ENCODE results near the gene BMPR1B.

BMPR1B gene

GRCh38 chr4:94897023-94897422 lies 139.3 kb downstream of the BMPR1B start:
- no peak overlapping the region for H2AFZ ChIP-seq (ENCODE audit: low read length, unreplicated experiment)
- no peaks in the 10 kb centered on the region for H3K27me3 ChIP-seq (ENCODE audit: insufficient read depth, low read length)
- H3K27ac ChIP-seq (ENCODE audit: low read depth, low read length): no peak overlapping the region
- peaks cover 4% of the 10 kb centered on the region for H3K4me1 ChIP-seq (ENCODE audit: control insufficient read depth, insufficient read depth, low read length, unreplicated experiment)
- H3K36me3 ChIP-seq (ENCODE audit: insufficient read depth, low read length): no peaks in the 10 kb centered on the region
- H3K79me2 ChIP-seq (ENCODE audit: control insufficient read depth, insufficient read depth, low read length, unreplicated experiment): no peaks in the 10 kb centered on the region
- H3K4me3 ChIP-seq (ENCODE audit: low read depth, low read length): no peak overlapping the region

- no peaks in the 10 kb centered on the region for H3K4me1 ChIP-seq (ENCODE audit: control insufficient read depth, insufficient read depth, low read length, unreplicated experiment)
- H3K27me3 ChIP-seq (ENCODE audit: insufficient read depth, low read length): no peaks in the 10 kb centered on the region
- no peak overlapping the region for H2AFZ ChIP-seq (ENCODE audit: low read length, unreplicated experiment)
- H3K4me3 ChIP-seq (ENCODE audit: low read depth, low read length): no peak overlapping the region
- no peaks in the 10 kb centered on the region for H3K36me3 ChIP-seq (ENCODE audit: insufficient read depth, low read length)
- no peaks in the 10 kb centered on the region for H3K79me2 ChIP-seq (ENCODE audit: control insufficient read depth, insufficient read depth, low read length, unreplicated experiment)
- H3K27ac ChIP-seq (ENCODE audit: low read depth, low read length): no peak overlapping the region
Observed at GRCh38 chr4:94905511-94905910, 147.8 kb downstream of the BMPR1B start.

GRCh38 chr4:94909645-94910044 lies 151.9 kb downstream of the BMPR1B start:
- no peaks in the 10 kb centered on the region for H3K4me1 ChIP-seq (ENCODE audit: control insufficient read depth, insufficient read depth, low read length, unreplicated experiment)
- H3K27me3 ChIP-seq (ENCODE audit: insufficient read depth, low read length): no peaks in the 10 kb centered on the region
- no peaks in the 10 kb centered on the region for H3K36me3 ChIP-seq (ENCODE audit: insufficient read depth, low read length)
- H3K79me2 ChIP-seq (ENCODE audit: control insufficient read depth, insufficient read depth, low read length, unreplicated experiment): no peaks in the 10 kb centered on the region
- H3K4me3 ChIP-seq (ENCODE audit: low read depth, low read length): no peak overlapping the region
- no peak overlapping the region for H2AFZ ChIP-seq (ENCODE audit: low read length, unreplicated experiment)
- H3K27ac ChIP-seq (ENCODE audit: low read depth, low read length): no peak overlapping the region

GRCh38 chr4:94911106-94911505 lies 153.4 kb downstream of the BMPR1B start:
- Histone ChIP-seq H3K27me3 (ENCODE audit: insufficient read depth, low read length) (no peaks in the 10 kb centered on the region), H3K4me1 (ENCODE audit: control insufficient read depth, insufficient read depth, low read length, unreplicated experiment) (no peaks in the 10 kb centered on the region), H3K79me2 (ENCODE audit: control insufficient read depth, insufficient read depth, low read length, unreplicated experiment) (no peaks in the 10 kb centered on the region)

GRCh38 chr4:94912606-94913005 lies 154.9 kb downstream of the BMPR1B start:
- Histone ChIP-seq H3K27me3 (ENCODE audit: insufficient read depth, low read length) (no peaks in the 10 kb centered on the region), H3K4me1 (ENCODE audit: control insufficient read depth, insufficient read depth, low read length, unreplicated experiment) (no peaks in the 10 kb centered on the region), H3K36me3 (ENCODE audit: insufficient read depth, low read length) (no peaks in the 10 kb centered on the region), H3K4me3 (ENCODE audit: low read depth, low read length) (no peak overlapping the region), H2AFZ (ENCODE audit: low read length, unreplicated experiment) (no peak overlapping the region), H3K27ac (ENCODE audit: low read depth, low read length) (no peak overlapping the region), H3K79me2 (ENCODE audit: control insufficient read depth, insufficient read depth, low read length, unreplicated experiment) (no peaks in the 10 kb centered on the region)

More at GRCh38 chr4:94911106-94911505, 153.4 kb downstream of the BMPR1B start:
- no peak overlapping the region for H3K4me3 ChIP-seq (ENCODE audit: low read depth, low read length)
- no peak overlapping the region for H2AFZ ChIP-seq (ENCODE audit: low read length, unreplicated experiment)
- no peaks in the 10 kb centered on the region for H3K36me3 ChIP-seq (ENCODE audit: insufficient read depth, low read length)
- H3K27ac ChIP-seq (ENCODE audit: low read depth, low read length): no peak overlapping the region

- Histone ChIP-seq H3K36me3 (ENCODE audit: insufficient read depth, low read length) (no peaks in the 10 kb centered on the region), H3K4me3 (ENCODE audit: low read depth, low read length) (no peak overlapping the region), H3K79me2 (ENCODE audit: control insufficient read depth, insufficient read depth, low read length, unreplicated experiment) (no peaks in the 10 kb centered on the region), H2AFZ (ENCODE audit: low read length, unreplicated experiment) (no peak overlapping the region), H3K27ac (ENCODE audit: low read depth, low read length) (no peak overlapping the region), H3K4me1 (ENCODE audit: control insufficient read depth, insufficient read depth, low read length, unreplicated experiment) (no peaks in the 10 kb centered on the region), H3K27me3 (ENCODE audit: insufficient read depth, low read length) (no peaks in the 10 kb centered on the region)
Observed at GRCh38 chr4:94913316-94913715, 155.6 kb downstream of the BMPR1B start.

GRCh38 chr4:94917146-94917545 lies 159.4 kb downstream of the BMPR1B start:
- H3K27ac ChIP-seq (ENCODE audit: low read depth, low read length): no peak overlapping the region
- no peaks in the 10 kb centered on the region for H3K79me2 ChIP-seq (ENCODE audit: control insufficient read depth, insufficient read depth, low read length, unreplicated experiment)
- no peak overlapping the region for H2AFZ ChIP-seq (ENCODE audit: low read length, unreplicated experiment)
- H3K36me3 ChIP-seq (ENCODE audit: insufficient read depth, low read length): no peaks in the 10 kb centered on the region
- H3K27me3 ChIP-seq (ENCODE audit: insufficient read depth, low read length): no peaks in the 10 kb centered on the region
- H3K4me1 ChIP-seq (ENCODE audit: control insufficient read depth, insufficient read depth, low read length, unreplicated experiment): no peaks in the 10 kb centered on the region
- no peak overlapping the region for H3K4me3 ChIP-seq (ENCODE audit: low read depth, low read length)

GRCh38 chr4:94918543-94918942 lies 160.8 kb downstream of the BMPR1B start:
- H3K79me2 ChIP-seq (ENCODE audit: control insufficient read depth, insufficient read depth, low read length, unreplicated experiment): no peaks in the 10 kb centered on the region
- no peak overlapping the region for H3K27ac ChIP-seq (ENCODE audit: low read depth, low read length)
- no peak overlapping the region for H3K4me3 ChIP-seq (ENCODE audit: low read depth, low read length)
- no peaks in the 10 kb centered on the region for H3K27me3 ChIP-seq (ENCODE audit: insufficient read depth, low read length)
- no peak overlapping the region for H2AFZ ChIP-seq (ENCODE audit: low read length, unreplicated experiment)
- H3K36me3 ChIP-seq (ENCODE audit: insufficient read depth, low read length): no peaks in the 10 kb centered on the region
- H3K4me1 ChIP-seq (ENCODE audit: control insufficient read depth, insufficient read depth, low read length, unreplicated experiment): no peaks in the 10 kb centered on the region

GRCh38 chr4:94920369-94920768 lies 162.6 kb downstream of the BMPR1B start:
- H3K36me3 ChIP-seq (ENCODE audit: insufficient read depth, low read length): no peaks in the 10 kb centered on the region
- H2AFZ ChIP-seq (ENCODE audit: low read length, unreplicated experiment): no peak overlapping the region

GRCh38 chr4:94924566-94924965 lies 166.8 kb downstream of the BMPR1B start:
- H3K4me3 ChIP-seq (ENCODE audit: low read depth, low read length): no peak overlapping the region
- peaks cover 15% of the 10 kb centered on the region for H3K4me1 ChIP-seq (ENCODE audit: control insufficient read depth, insufficient read depth, low read length, unreplicated experiment)
- no peak overlapping the region for H2AFZ ChIP-seq (ENCODE audit: low read length, unreplicated experiment)
- no peaks in the 10 kb centered on the region for H3K27me3 ChIP-seq (ENCODE audit: insufficient read depth, low read length)
- H3K79me2 ChIP-seq (ENCODE audit: control insufficient read depth, insufficient read depth, low read length, unreplicated experiment): no peaks in the 10 kb centered on the region
- H3K36me3 ChIP-seq (ENCODE audit: insufficient read depth, low read length): no peaks in the 10 kb centered on the region
- no peak overlapping the region for H3K27ac ChIP-seq (ENCODE audit: low read depth, low read length)

More at GRCh38 chr4:94920369-94920768, 162.6 kb downstream of the BMPR1B start:
- H3K4me1 ChIP-seq (ENCODE audit: control insufficient read depth, insufficient read depth, low read length, unreplicated experiment): no peaks in the 10 kb centered on the region
- no peaks in the 10 kb centered on the region for H3K79me2 ChIP-seq (ENCODE audit: control insufficient read depth, insufficient read depth, low read length, unreplicated experiment)
- no peak overlapping the region for H3K27ac ChIP-seq (ENCODE audit: low read depth, low read length)
- no peak overlapping the region for H3K4me3 ChIP-seq (ENCODE audit: low read depth, low read length)
- H3K27me3 ChIP-seq (ENCODE audit: insufficient read depth, low read length): no peaks in the 10 kb centered on the region

GRCh38 chr4:94925764-94926347 lies 168.1 kb downstream of the BMPR1B start:
- Histone ChIP-seq H3K79me2 (ENCODE audit: control insufficient read depth, insufficient read depth, low read length, unreplicated experiment) (no peaks in the 10 kb centered on the region), H3K4me1 (ENCODE audit: control insufficient read depth, insufficient read depth, low read length, unreplicated experiment) (peaks cover 15% of the 10 kb centered on the region), H3K36me3 (ENCODE audit: insufficient read depth, low read length) (no peaks in the 10 kb centered on the region), H2AFZ (ENCODE audit: low read length, unreplicated experiment) (no peak overlapping the region), H3K27ac (ENCODE audit: low read depth, low read length) (no peak overlapping the region), H3K4me3 (ENCODE audit: low read depth, low read length) (no peak overlapping the region), H3K27me3 (ENCODE audit: insufficient read depth, low read length) (no peaks in the 10 kb centered on the region)

Measured in ACC112 (cell line).